ENCODE results near the gene GPC4.

DNA sequence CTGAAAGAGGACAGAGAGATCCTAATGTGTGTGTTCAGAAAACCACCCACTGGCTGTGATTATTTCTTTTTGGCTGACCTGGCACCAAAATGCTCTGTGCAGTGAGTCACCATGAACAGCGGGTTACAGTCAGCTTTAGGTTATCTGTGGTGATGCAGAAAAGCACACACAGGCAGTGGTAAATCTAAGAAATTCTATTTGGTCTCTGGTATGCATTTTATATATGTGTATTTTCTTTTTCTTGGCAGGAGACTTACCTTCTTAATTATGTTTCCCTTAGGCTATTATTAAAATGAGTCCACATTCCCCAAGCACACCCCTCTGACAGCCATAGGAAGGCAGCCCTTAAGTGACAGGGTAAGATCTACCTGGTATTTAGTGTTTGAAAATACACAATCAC is 118.0 kb downstream of the GPC4 start:
- TF ChIP-seq TCF4 (CRISPR knock-in tag; IDR thresholded peaks at IDR 0.05; ENCODE audit: borderline replicate concordance), result no peak
- TF ChIP-seq, protein P1, sequence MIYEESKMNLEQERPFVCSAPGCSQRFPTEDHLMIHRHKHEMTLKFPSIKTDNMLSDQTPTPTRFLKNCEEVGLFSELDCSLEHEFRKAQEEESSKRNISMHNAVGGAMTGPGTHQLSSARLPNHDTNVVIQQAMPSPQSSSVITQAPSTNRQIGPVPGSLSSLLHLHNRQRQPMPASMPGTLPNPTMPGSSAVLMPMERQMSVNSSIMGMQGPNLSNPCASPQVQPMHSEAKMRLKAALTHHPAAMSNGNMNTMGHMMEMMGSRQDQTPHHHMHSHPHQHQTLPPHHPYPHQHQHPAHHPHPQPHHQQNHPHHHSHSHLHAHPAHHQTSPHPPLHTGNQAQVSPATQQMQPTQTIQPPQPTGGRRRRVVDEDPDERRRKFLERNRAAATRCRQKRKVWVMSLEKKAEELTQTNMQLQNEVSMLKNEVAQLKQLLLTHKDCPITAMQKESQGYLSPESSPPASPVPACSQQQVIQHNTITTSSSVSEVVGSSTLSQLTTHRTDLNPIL (CRISPR knock-in tag; IDR thresholded peaks at IDR 0.05; ENCODE audit: low read depth), result no peak
- TF ChIP-seq ZNF565 (CRISPR knock-in tag; conservative IDR thresholded peaks at IDR 0.05; ENCODE audit: low read depth), result no peak
